ENCODE results near the gene NEK9. TPM values are rescaled to one million over a fixed set of nuclear protein-coding genes. Genes with fewer than 3 reads are reported as not detected.

The NEK9 gene
- total and polyA plus RNA-seq, 10 of the 15 experiments (the other 5 are each of a cell fraction or from before 2014, with no cell fraction given) = 6.0 to 78.8 (median 44.7) TPM

DNA sequence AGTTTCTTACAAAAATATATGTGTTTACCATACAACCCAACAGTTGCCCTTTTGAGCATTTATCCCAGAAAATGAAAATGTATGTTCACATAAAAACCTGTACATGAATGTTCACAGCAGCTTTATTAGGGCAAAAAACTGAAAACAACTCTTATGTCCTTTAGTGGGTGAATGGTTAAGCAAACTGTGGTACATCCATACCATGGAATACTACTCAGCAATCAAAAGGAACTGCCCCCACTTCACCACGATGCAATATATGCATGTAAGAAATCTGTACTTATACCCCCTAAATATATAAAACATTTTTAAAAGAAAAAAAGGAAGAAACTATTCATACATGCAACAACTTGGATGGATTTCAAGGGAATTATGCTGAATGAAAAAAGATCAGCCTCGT, 6.7 kb upstream of the NEK9 start:
- Histone ChIP-seq H3K4me2 (ENCODE audit: control insufficient read depth, insufficient read depth) (no peak overlapping the region), H3K79me2 (ENCODE audit: control insufficient read depth, insufficient read depth, low read length) (peaks cover 4% of the 10 kb centered on the region), H4K20me1 (ENCODE audit: control insufficient read depth, insufficient read depth) (no peaks in the 10 kb centered on the region), H3K4me3 (no peak overlapping the region), H2AFZ (ENCODE audit: control insufficient read depth, low read depth, low read length) (no peak overlapping the region), H3K27ac (ENCODE audit: control insufficient read depth, insufficient read depth) (no peak overlapping the region), H3K9ac (ENCODE audit: control insufficient read depth, insufficient read depth, low read length) (no peak overlapping the region), H3K9me3 (replicated peaks; ENCODE audit: control insufficient read depth, insufficient read depth, low read length) (no peaks in the 10 kb centered on the region), H3K36me3 (ENCODE audit: control insufficient read depth in 2 of 2, insufficient read depth in 2 of 2, low read length in 1 of 2) (peaks cover 5 to 18% of the 10 kb centered on the region in 2 experiments), H3K4me1 (ENCODE audit: control insufficient read depth, insufficient read depth, low read length) (peaks cover 11% of the 10 kb centered on the region), H3K27me3 (replicated peaks in 1 of 2; ENCODE audit: control insufficient read depth in 2 of 2, insufficient read depth in 2 of 2, low read length in 1 of 2) (no peaks in the 10 kb centered on the region)
- FAIRE-seq (no peak), ATAC-seq (no peak), DNase-seq (ENCODE audit: low read depth, low spot score) (no peak)
- in situ Hi-C loops (cut with MboI) (loop anchor here (5.0 kb wide), 1 partner anchor 169 kb away; no protein-coding TSS in a partner anchor), intact Hi-C loops (cut with micrococcal nuclease; ENCODE audit: unreplicated experiment) (loop anchor here (5.0 to 10.0 kb wide), 4 partner anchors 114 to 521 kb away; no protein-coding TSS in a partner anchor)
- BruUV-seq (replicated peaks) = no TSS peak
- ChIA-PET CTCF (interaction anchor here (11.5 kb wide), 1 partner anchor 167 kb away, joined by 227 read pairs; no protein-coding TSS in a partner anchor), POLR2A (no interaction called here), RAD21 (ENCODE audit: unreplicated experiment) (interaction anchor here (1.6 to 2.4 kb wide), 2 partner anchors 162 to 170 kb away, joined by 4 to 11 read pairs; no protein-coding TSS in a partner anchor), SMC1A (ENCODE audit: uncharacterized antibody, unreplicated experiment) (interaction anchor here (0.9 to 5.3 kb wide), 4 partner anchors 162 to 172 kb away, joined by 3 to 23 read pairs (median 4); no protein-coding TSS in a partner anchor)
- 50% methylated on average over 2 of the region's 2 CpGs for WGBS (ENCODE audit: insufficient coverage, insufficient replicate concordance, low lambda C conversion rate, missing lambda C conversion rate)
- TF ChIP-seq ZBTB11 (CRISPR knock-in tag; IDR thresholded peaks at IDR 0.05) (no peak), SMAD5 (IDR thresholded peaks at IDR 0.05; ENCODE audit: low read depth) (no peak), RCOR1 (conservative IDR thresholded peaks at IDR 0.05; ENCODE audit: low read depth, low read length) (no peak), YY1 (IDR thresholded peaks at IDR 0.05; ENCODE audit: low read depth, low read length) (no peak), HSF1 (IDR thresholded peaks at IDR 0.05; ENCODE audit: low read depth, low read length) (no peak), EED (IDR thresholded peaks at IDR 0.05; ENCODE audit: low read depth) (no peak), CBFB (IDR thresholded peaks at IDR 0.05; ENCODE audit: low read depth) (no peak), ZNF622 (IDR thresholded peaks at IDR 0.05) (no peak)
- TF ChIP-seq, protein P1, sequence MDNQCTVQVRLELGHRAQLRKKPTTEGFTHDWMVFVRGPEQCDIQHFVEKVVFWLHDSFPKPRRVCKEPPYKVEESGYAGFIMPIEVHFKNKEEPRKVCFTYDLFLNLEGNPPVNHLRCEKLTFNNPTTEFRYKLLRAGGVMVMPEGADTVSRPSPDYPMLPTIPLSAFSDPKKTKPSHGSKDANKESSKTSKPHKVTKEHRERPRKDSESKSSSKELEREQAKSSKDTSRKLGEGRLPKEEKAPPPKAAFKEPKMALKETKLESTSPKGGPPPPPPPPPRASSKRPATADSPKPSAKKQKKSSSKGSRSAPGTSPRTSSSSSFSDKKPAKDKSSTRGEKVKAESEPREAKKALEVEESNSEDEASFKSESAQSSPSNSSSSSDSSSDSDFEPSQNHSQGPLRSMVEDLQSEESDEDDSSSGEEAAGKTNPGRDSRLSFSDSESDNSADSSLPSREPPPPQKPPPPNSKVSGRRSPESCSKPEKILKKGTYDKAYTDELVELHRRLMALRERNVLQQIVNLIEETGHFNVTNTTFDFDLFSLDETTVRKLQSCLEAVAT (IDR thresholded peaks at IDR 0.05) = no peak
